Smooth muscle cell (in vitro differentiated cells): ENCODE data around the gene KCTD8. TPM values are rescaled to one million over a fixed set of nuclear protein-coding genes. Genes with fewer than 3 reads are reported as not detected.

Experiments used
- DNase-seq: peaks from one replicate; lab custom pipeline; 2025; ENCODE audit not compliant: unreplicated experiment; lab: John Stamatoyannopoulos, UW
- H2AFZ ChIP-seq: fragments of 200-600 bp; sonication (generic); 2 replicates; pipeline ENCODE4 v1.6.0; 2016; ENCODE audit warnings: antibody characterized with exemption, low read depth, mild to moderate bottlenecking
- H3F3A ChIP-seq: fragments of 200-600 bp; sonication (generic); 2 replicates; pipeline ENCODE4 v1.6.0; 2017; ENCODE audit warnings: antibody characterized with exemption, low read depth
- H3K27ac ChIP-seq: fragments of 200-600 bp; sonication (generic); 2 replicates; pipeline ENCODE4 v1.5.1; 2016; ENCODE audit warnings: low read depth, mild to moderate bottlenecking
- H3K27me3 ChIP-seq: fragments of 200-600 bp; sonication (generic); 2 replicates; pipeline ENCODE4 v1.6.1; 2016; ENCODE audit warnings: low read depth, mild to moderate bottlenecking
- H3K36me3 ChIP-seq: fragments of 200-600 bp; sonication (generic); 2 replicates; pipeline ENCODE4 v1.5.1; 2016; ENCODE audit warnings: low read depth
- H3K4me1 ChIP-seq: fragments of 200-600 bp; sonication (generic); 2 replicates; pipeline ENCODE4 v1.5.1; 2016; ENCODE audit warnings: low read depth
- H3K4me2 ChIP-seq: fragments of 200-600 bp; sonication (generic); 2 replicates; pipeline ENCODE4 v1.6.0; 2016; ENCODE audit warnings: mild to moderate bottlenecking
- H3K4me3 ChIP-seq: fragments of 200-600 bp; sonication (generic); 2 replicates; pipeline ENCODE4 v1.5.1; 2016; ENCODE audit warnings: mild to moderate bottlenecking
- H3K79me2 ChIP-seq: fragments of 200-600 bp; sonication (generic); 2 replicates; pipeline ENCODE4 v1.6.0; 2016; ENCODE audit warnings: low read depth, mild to moderate bottlenecking
- H3K9ac ChIP-seq: fragments of 200-600 bp; sonication (generic); 2 replicates; pipeline ENCODE4 v1.6.0; 2016; ENCODE audit warnings: low read depth
- H3K9me3 ChIP-seq: fragments of 200-600 bp; sonication (generic); replicated peaks from 2 replicates; pipeline ENCODE4 v1.5.1; 2016; ENCODE audit warnings: low read depth
- H4K20me1 ChIP-seq: fragments of 200-600 bp; sonication (generic); 2 replicates; pipeline ENCODE4 v1.6.0; 2016; ENCODE audit warnings: low read depth
- CTCF ChIP-seq: fragments of 200-600 bp; sonication (generic); IDR thresholded peaks from 2 replicates; pipeline ENCODE4 v1.5.1; 2017; ENCODE audit warnings: borderline replicate concordance, mild to moderate bottlenecking, antibody characterized with exemption; ENCODE audit not compliant: insufficient read depth, poor library complexity, severe bottlenecking
- WGBS: methylation state at CpG from one replicate; pipeline ENCODE4 v1.1.7; 2016; ENCODE audit warnings: low lambda C conversion rate; 5-methylcytosine and 5-hydroxymethylcytosine counted together
- polyA plus RNA-seq: library from polyadenylated mRNA; unstranded; fragments of >200 nt; fragmentation: Nextera tagmentation; extraction: Ambion mirVana; gene quantifications from 2 replicates; pipeline ENCODE4 v1.2.1, GENCODE V29; 2016
- total RNA-seq: library from RNA; depleted of rRNA; stranded (reverse); fragments of >200 nt; gene quantifications from 2 replicates; pipeline ENCODE4 v1.2.3, GENCODE V29; 2014

KCTD8 gene
- total and polyA plus RNA-seq, 2 experiments from 2014 or later, result not detected

GRCh38 chr4:44354172-44354571 is 94.4 kb downstream of the KCTD8 start:
- no peaks in the 10 kb centered on the region for H3K4me1 ChIP-seq
- no peak overlapping the region for H2AFZ ChIP-seq
- H3F3A ChIP-seq, result no peaks in the 10 kb centered on the region
- no peaks in the 10 kb centered on the region for H3K27me3 ChIP-seq
- TF ChIP-seq CTCF, result no peak
- no peak overlapping the region for H3K4me2 ChIP-seq
- no peak overlapping the region for H3K9ac ChIP-seq
- H4K20me1 ChIP-seq, result no peaks in the 10 kb centered on the region
- no peaks in the 10 kb centered on the region for H3K36me3 ChIP-seq
- H3K4me3 ChIP-seq, result no peak overlapping the region
- H3K27ac ChIP-seq, result no peak overlapping the region
- no peak for DNase-seq
- H3K79me2 ChIP-seq, result no peaks in the 10 kb centered on the region
- H3K9me3 ChIP-seq, result no peaks in the 10 kb centered on the region
- WGBS, result 94% methylated on average over 3 of the region's 3 CpGs

GRCh38 chr4:44351069-44351468 is 97.5 kb downstream of the KCTD8 start:
- Histone ChIP-seq H3K9me3 (no peaks in the 10 kb centered on the region), H3K36me3 (no peaks in the 10 kb centered on the region), H3F3A (no peaks in the 10 kb centered on the region), H3K9ac (no peak overlapping the region), H3K27me3 (no peaks in the 10 kb centered on the region), H3K4me3 (no peak overlapping the region), H2AFZ (no peak overlapping the region), H4K20me1 (no peaks in the 10 kb centered on the region), H3K4me2 (no peak overlapping the region), H3K27ac (no peak overlapping the region), H3K4me1 (no peaks in the 10 kb centered on the region), H3K79me2 (no peaks in the 10 kb centered on the region)
- no peak for TF ChIP-seq CTCF
- no peak for DNase-seq
- 90% methylated on average over 3 of the region's 3 CpGs for WGBS

GRCh38 chr4:44342800-44343199 is 105.8 kb downstream of the KCTD8 start:
- TF ChIP-seq CTCF, result no peak

GRCh38 chr4:44326741-44327140 is 121.9 kb downstream of the KCTD8 start:
- no peak overlapping the region for H3K4me2 ChIP-seq
- H3K79me2 ChIP-seq, result no peaks in the 10 kb centered on the region
- WGBS, result 57% methylated on average over 2 of the region's 2 CpGs
- H3K27me3 ChIP-seq, result no peaks in the 10 kb centered on the region
- H3K9ac ChIP-seq, result no peak overlapping the region
- H3F3A ChIP-seq, result no peaks in the 10 kb centered on the region
- H3K4me3 ChIP-seq, result no peak overlapping the region
- no peaks in the 10 kb centered on the region for H3K4me1 ChIP-seq
- no peaks in the 10 kb centered on the region for H4K20me1 ChIP-seq
- DNase-seq, result no peak
- H3K36me3 ChIP-seq, result no peaks in the 10 kb centered on the region
- H3K9me3 ChIP-seq, result no peaks in the 10 kb centered on the region
- H2AFZ ChIP-seq, result no peak overlapping the region
- no peak for TF ChIP-seq CTCF
- no peak overlapping the region for H3K27ac ChIP-seq

More at GRCh38 chr4:44342800-44343199, 105.8 kb downstream of the KCTD8 start:
- Histone ChIP-seq H3K4me1 (no peaks in the 10 kb centered on the region), H3K36me3 (no peaks in the 10 kb centered on the region), H3K9ac (no peak overlapping the region), H3K27ac (no peak overlapping the region), H3K4me2 (no peak overlapping the region), H3K4me3 (no peak overlapping the region), H2AFZ (no peak overlapping the region), H3K27me3 (no peaks in the 10 kb centered on the region), H3F3A (no peaks in the 10 kb centered on the region), H3K9me3 (no peaks in the 10 kb centered on the region), H4K20me1 (no peaks in the 10 kb centered on the region), H3K79me2 (no peaks in the 10 kb centered on the region)
- 29% methylated on average over 1 of the region's 1 CpG for WGBS
- DNase-seq, result no peak
